Activated T-cell treated with anti-CD3 and anti-CD28 coated beads, Interleukin-2, amount 50 U/mL, for 4 hours (primary cell): ENCODE results near the gene CDH15. TPM values are rescaled to one million over a fixed set of nuclear protein-coding genes. Genes with fewer than 3 reads are reported as not detected.
A peak's percentile ranks its signal among the peaks of the same experiment; 100 is the strongest.
"Not testable (repeated sequence)": the region's sequence is repeated elsewhere in the genome, so short reads cannot be mapped to it uniquely, and the experiment has no call there.

Source experiments
- ATAC-seq, 2 donors: fragments of 200-7000 bp; cut with Tn5 transposase; one replicate each; pipeline ENCODE4 v1.10.0; 2021
- DNase-seq: peaks from one replicate; pipeline ENCODE4 v3.0.0-alpha.2; 2020
- H3K27me3 Mint-ChIP-seq: one replicate; pipeline ENCODE4 v1.8.0; 2021; ENCODE audit warnings: low read depth, mixed read lengths
- H3K36me3 Mint-ChIP-seq: one replicate; pipeline ENCODE4 v1.8.0; 2022; ENCODE audit warnings: mixed read lengths; ENCODE audit not compliant: insufficient read depth
- H3K4me1 Mint-ChIP-seq: one replicate; pipeline ENCODE4 v1.8.0; 2021; ENCODE audit warnings: low read depth, mixed read lengths
- H3K4me3 Mint-ChIP-seq: one replicate; pipeline ENCODE4 v1.8.0; 2021; ENCODE audit warnings: mild to moderate bottlenecking, moderate library complexity, mixed read lengths
- H3K9me3 Mint-ChIP-seq: one replicate; pipeline ENCODE4 v1.8.0; 2021; ENCODE audit warnings: mixed read lengths
- total RNA-seq, 3 donors: library from RNA; stranded (reverse); gene quantifications; one replicate each; pipeline ENCODE4 v1.2.1, GENCODE V29; 2021

Gene CDH15
- total RNA-seq, 3 donors from 2014 or later: not detected

DNA sequence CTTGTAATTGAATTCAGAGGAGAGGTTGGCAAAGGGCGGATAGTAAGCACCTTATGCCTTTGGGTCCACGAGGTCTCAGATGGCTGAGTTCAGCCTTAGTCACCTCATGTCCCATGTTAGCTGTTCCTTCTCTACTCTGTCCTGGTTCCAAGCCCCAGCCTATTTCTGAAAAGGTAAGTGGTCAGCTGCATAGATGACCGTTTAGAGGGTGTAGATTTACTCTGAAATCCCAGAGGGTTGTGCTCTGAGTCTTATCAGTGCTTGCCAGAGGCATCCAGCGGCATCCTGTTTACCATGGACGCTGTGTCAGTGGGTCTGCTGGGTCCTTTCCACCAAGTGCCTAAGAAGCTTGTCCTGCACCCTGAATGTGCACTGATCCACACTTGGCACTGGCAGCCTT, 47.8 kb downstream of the CDH15 start:
- ATAC-seq: no peak
- DNase-seq: no peak
- Mint-ChIP-seq H3K4me1 (peaks cover 21% of the 10 kb centered on the region), H3K4me3 (peak overlapping the region; percentile 63), H3K36me3 (peaks cover 15% of the 10 kb centered on the region), H3K27me3 (no peaks in the 10 kb centered on the region), H3K9me3 (no peaks in the 10 kb centered on the region)

DNA sequence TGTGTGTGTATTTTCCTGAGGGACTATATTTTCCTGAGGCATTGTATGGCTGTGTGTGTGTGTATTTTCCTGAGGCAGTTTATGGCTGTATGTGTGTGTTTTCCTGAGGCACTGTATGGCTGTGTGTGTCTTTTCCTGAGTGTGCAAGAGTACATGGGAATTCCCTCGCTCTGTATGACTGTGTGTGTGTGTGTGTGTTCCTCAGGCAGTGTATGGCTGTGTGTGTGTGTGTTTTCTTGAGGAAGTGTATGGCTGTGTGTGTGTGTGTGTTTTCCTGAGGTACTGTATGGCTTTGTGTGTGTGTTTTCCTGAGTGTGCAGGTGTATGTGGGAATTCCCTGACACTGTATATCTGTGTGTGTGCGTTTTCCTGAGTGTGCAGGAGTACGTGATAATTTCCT, 50.1 kb downstream of the CDH15 start:
- H3K4me3 Mint-ChIP-seq: no peak overlapping the region

DNA sequence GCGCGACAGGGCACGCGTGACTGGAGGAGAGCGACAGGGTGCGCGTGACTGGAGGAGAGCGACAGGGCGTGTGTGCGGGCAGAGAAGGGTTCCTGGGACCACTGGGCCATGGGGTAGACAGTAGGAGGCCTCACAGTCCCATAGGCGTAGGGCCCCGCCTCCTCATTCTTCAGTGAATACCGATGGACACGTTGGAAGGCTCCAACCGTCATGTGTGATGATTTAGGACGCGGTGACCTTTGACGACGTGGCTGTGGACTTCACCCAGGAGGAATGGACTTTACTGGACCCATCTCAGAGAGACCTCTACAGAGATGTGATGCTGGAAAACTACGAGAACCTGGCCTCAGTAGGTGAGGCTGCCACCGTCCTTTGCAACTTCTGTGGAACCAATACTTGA, 51.4 kb downstream of the CDH15 start:
- H3K36me3 Mint-ChIP-seq: peaks cover 41% of the 10 kb centered on the region
- H3K27me3 Mint-ChIP-seq: no peaks in the 10 kb centered on the region
- H3K4me3 Mint-ChIP-seq: no peak overlapping the region
- H3K9me3 Mint-ChIP-seq: peaks cover 3% of the 10 kb centered on the region
- no peak for ATAC-seq
- no peak for DNase-seq
- H3K4me1 Mint-ChIP-seq: peaks cover 9% of the 10 kb centered on the region

More for the DNA sequence above, 50.1 kb downstream of the CDH15 start:
- Mint-ChIP-seq H3K36me3 (peaks cover 28% of the 10 kb centered on the region), H3K27me3 (no peaks in the 10 kb centered on the region), H3K4me1 (peaks cover 12% of the 10 kb centered on the region), H3K9me3 (no peaks in the 10 kb centered on the region)
- ATAC-seq: no peak
- no peak for DNase-seq

DNA sequence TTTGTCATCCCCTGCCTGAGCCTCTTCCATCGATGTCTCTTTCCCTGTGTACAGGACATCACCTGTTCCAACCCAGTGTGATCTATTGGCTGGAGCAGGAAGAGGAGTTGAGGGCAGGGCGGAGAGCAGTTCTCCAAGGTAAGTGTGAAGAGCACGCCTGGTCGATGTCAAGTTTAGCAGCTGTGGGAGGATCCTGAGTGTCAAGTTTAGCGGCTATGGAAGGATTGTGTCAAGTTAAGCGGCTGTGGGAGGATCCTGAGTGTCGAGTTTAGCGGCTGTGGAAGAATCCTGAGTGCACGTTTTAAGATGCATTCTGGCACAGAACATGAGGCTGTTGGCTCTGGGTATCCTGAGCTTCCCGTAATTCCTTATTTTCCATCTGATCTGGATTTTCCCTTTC, 53.1 kb downstream of the CDH15 start:
- no peaks in the 10 kb centered on the region for H3K4me1 Mint-ChIP-seq

DNA sequence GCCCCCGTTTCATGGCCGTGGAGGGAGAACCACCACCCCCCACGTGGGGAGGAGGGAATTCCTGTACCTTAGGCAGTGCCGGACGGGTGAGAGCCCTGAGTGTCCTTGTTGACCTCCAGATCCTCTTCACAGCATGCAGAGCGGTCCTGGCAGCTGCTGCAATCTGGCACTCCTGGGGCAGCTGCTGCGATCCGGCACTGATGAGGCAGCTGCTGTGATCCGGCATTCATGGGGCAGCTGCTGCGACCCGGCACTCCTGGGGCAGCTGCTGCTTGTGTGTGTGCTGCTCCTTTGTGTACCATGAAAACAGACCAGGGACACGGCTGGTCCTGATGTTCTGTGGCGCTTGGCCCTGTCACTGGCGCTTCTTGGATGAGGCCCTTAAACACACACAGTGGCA, 58.7 kb downstream of the CDH15 start:
- H3K9me3 Mint-ChIP-seq: peaks cover 3% of the 10 kb centered on the region
- DNase-seq (no peak), ATAC-seq (no peak)
- no peaks in the 10 kb centered on the region for H3K4me1 Mint-ChIP-seq
- H3K27me3 Mint-ChIP-seq: no peaks in the 10 kb centered on the region
- H3K4me3 Mint-ChIP-seq: no peak overlapping the region
- H3K36me3 Mint-ChIP-seq: peaks cover 62% of the 10 kb centered on the region

More for the DNA sequence above, 53.1 kb downstream of the CDH15 start:
- H3K4me3 Mint-ChIP-seq: no peak overlapping the region
- peaks cover 53% of the 10 kb centered on the region for H3K36me3 Mint-ChIP-seq
- ATAC-seq (no peak), DNase-seq (no peak)
- H3K27me3 Mint-ChIP-seq: no peaks in the 10 kb centered on the region
- peaks cover 3% of the 10 kb centered on the region for H3K9me3 Mint-ChIP-seq

DNA sequence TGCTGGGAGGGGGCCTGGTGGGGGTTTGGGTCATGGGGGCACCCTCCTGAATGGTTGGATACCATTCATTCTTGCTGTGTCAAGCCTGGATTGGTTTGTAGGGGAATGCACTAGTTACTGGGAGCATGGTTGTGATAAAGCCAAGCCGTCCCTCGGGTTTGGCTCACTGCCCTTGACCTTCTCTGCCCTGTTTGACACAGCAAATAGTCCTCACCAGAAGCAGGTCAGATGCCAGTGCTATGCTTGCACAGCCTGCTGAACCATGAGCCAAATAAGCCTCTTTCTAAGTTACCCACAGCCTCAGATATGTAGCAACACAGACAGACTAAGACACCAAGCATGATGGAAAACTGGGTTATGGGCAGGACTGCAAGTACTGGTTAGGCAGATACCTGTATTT, 60.6 kb downstream of the CDH15 start:
- H3K4me3 Mint-ChIP-seq: no peak overlapping the region
- no peak for ATAC-seq
- no peak for DNase-seq
- no peaks in the 10 kb centered on the region for H3K27me3 Mint-ChIP-seq
- H3K4me1 Mint-ChIP-seq: no peaks in the 10 kb centered on the region
- peaks cover 49% of the 10 kb centered on the region for H3K36me3 Mint-ChIP-seq
- peaks cover 3% of the 10 kb centered on the region for H3K9me3 Mint-ChIP-seq

DNA sequence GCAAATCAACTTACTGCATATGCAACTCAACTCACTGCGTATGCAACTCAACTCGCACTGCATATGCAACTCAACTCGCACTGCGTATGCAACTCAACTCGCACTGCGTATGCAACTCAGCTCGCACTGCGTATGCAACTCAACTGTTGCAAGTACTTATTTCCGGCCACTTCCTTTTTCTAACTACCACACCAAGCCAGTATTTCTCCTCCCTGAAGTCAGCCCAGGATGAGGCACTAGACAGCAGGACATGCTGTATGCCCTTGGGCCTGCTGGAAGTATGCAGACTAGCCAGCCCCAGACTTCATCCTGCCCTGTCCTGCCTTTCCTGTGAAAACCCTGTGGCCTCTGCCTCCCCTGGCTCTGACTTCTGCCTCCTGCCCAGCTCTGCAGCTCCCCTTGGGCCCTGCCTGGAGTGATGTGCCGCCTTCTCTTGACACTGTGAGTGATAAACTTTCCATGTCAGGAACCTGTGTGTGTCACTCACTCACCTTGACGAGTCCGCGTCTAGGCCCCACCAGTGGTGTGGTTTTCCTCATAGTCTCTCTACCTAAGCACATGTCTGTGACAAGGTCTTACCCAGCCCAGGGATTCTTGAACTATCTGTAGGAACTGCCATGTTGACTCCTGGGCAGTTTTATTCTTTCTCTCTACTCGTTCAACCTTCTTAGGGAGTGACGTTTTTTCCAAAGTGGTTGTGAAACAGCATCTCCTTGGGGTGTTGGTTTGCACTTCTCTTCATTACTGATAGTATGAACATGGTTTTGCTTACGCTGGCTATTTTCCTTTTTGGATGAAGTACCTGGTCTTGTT, 62.3 kb downstream of the CDH15 start:
- H3K36me3 Mint-ChIP-seq: peaks cover 31% of the 10 kb centered on the region
- ATAC-seq (no peak), DNase-seq (no peak)
- no peaks in the 10 kb centered on the region for H3K27me3 Mint-ChIP-seq
- no peak overlapping the region for H3K4me3 Mint-ChIP-seq
- no peaks in the 10 kb centered on the region for H3K9me3 Mint-ChIP-seq
- no peaks in the 10 kb centered on the region for H3K4me1 Mint-ChIP-seq

DNA sequence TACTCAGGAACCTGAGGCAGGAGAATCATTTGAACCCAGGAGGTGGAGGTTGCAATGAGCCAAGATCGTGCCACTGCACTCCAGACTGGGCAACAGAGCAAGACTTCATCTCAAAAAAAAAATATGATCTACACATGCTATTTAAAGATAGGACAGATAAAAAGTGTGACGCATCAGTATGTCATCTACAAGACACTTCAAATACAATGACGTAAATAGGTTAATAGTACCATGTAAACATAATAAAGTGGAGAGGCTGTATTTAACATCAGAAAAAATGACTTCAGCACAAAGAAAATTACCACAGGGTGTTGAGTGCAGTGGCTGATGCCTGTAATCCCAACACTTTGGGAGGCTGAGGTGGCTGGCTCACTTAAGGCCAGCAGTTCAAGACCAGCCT, 66.2 kb downstream of the CDH15 start:
- no peak for ATAC-seq
- Mint-ChIP-seq H3K4me3 (no peak overlapping the region), H3K27me3 (no peaks in the 10 kb centered on the region), H3K36me3 (peaks cover 10% of the 10 kb centered on the region), H3K9me3 (no peaks in the 10 kb centered on the region), H3K4me1 (peaks cover 10% of the 10 kb centered on the region)
- no peak for DNase-seq

DNA sequence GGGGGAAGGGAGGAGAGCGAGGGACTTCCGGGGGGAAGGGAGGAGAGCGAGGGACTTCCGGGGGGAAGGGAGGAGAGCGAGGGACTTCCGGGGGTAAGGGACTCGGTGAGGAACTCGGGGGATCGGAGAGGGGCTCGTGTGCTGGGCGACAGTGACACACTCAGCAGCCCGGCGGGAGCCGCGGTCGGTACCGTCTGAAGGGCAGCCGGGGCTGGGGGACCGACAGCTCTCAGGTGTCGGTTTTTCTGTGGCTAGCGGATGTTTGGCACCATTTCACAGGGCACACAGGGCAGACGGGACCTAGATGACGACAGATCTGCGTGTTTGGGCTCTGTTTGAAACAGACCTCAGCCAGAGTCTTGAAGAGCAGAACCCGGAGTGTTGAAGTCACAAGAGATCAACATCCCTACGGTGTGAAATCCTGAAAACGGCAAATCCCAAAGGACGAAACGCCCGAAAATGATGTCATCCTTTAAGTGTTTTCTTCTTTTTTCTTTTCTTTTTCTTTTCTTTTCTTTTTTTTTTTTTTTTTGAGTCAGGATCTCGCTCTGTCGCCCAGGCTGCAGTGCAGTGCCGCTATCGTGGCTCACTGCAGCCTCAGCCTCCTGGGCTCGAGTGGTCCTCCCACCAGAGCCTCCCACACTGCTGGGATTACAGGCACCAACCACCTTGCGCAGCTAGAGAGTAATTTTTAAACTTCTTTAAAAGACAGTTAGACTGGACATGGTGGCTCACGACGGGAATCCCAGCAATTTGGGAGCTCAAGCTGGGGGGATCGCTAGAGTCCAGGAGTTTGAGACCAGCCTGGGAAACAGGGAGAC, 69.8 kb downstream of the CDH15 start:
- Mint-ChIP-seq H3K4me1 (peaks cover 21% of the 10 kb centered on the region), H3K36me3 (no peaks in the 10 kb centered on the region)
- peak; percentile 83 to 86 for ATAC-seq

DNA sequence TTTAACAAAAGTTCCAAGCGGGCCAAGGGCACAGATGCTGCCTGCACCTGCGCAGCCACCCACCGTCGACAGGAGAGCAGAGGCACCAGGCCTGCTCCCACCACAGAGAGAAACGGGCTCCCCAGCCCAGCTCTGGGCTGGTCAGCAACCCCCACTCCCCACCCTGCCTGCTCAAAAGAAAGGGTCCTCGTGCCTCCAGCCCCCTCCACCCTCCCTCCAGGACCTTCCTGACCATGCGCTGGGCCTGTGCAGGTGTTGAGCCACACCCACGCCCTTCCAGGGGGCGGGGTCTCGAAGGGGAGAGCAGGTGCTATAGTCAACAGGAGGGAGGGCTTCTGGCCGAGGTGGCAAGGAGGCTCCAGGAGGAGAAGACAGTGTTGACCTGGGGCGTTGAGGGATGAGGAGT, 71.2 kb downstream of the CDH15 start:
- H3K4me1 Mint-ChIP-seq: peaks cover 21% of the 10 kb centered on the region
- no peak for DNase-seq
- peak overlapping the region; percentile 46 for H3K4me3 Mint-ChIP-seq
- H3K9me3 Mint-ChIP-seq: no peaks in the 10 kb centered on the region
- H3K27me3 Mint-ChIP-seq: no peaks in the 10 kb centered on the region
- H3K36me3 Mint-ChIP-seq: no peaks in the 10 kb centered on the region
- ATAC-seq: no peak

More for the DNA sequence above, 69.8 kb downstream of the CDH15 start:
- Mint-ChIP-seq H3K4me3 (peak overlapping the region; percentile 95), H3K27me3 (no peaks in the 10 kb centered on the region), H3K9me3 (no peaks in the 10 kb centered on the region)
- DNase-seq: peak; percentile 65

DNA sequence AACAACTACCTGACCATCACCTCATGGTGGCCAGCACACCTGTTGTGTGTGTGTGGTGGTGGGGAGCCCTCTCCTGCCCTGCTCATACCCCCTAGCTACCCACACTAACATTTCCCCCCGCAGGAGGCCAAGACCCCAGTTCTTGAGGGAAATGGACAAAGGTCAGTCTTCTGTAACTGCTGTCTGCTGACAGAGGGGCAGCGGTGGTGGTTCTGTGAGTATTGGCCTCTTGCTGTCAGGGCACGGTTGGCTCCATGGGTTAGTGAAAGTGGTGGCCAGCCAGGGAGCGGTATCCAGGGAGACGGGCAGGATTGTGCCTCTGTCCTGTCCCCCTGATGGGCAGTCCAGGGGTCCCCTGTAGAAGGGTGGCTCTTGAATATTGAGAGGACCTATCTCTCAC, 72.1 kb downstream of the CDH15 start:
- Mint-ChIP-seq H3K4me1 (peaks cover 21% of the 10 kb centered on the region), H3K27me3 (no peaks in the 10 kb centered on the region), H3K4me3 (no peak overlapping the region), H3K36me3 (no peaks in the 10 kb centered on the region), H3K9me3 (no peaks in the 10 kb centered on the region)
- ATAC-seq (no peak), DNase-seq (no peak)

DNA sequence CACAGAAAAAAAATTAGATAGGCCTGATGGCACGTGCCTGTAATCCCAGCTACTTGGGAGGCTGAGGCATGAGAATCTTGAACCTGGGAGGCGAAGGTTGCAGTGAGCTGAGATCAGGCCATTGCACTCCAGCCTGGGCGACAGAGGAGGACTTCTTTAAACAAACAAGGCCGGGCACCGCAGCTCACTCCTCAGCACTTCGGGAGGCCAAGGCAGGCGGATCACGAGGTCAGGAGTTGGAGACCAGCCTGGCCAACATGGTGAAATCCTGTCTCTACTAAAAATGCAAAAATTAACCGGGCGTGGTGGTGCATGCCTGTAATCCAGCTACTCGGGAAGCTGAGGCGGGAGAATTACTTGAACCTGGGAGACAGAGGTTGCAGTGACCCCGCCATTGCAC, 72.7 kb downstream of the CDH15 start:
- H3K9me3 Mint-ChIP-seq, H3K36me3 Mint-ChIP-seq, H3K4me3 Mint-ChIP-seq, DNase-seq, ATAC-seq, H3K27me3 Mint-ChIP-seq: not testable (repeated sequence)
- peaks cover 21% of the 10 kb centered on the region for H3K4me1 Mint-ChIP-seq

DNA sequence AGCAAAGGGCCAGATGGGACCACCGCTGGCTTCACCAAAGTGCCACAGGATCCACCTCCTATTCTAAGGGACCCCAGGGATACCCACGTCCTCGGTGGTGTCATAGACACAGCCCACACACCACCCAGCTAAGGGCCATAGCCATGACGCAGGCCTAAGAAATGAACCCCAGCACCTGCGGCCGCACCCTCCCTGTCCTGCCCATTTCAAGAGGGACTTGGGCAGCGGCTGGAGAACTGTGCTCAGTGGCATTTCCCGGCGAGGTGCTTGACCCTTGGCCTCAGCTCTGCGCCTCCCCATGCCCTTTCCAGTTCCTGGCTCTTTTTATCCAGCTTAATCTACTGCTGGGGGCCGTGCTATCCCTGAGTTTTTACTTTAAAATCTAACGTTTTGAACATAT, 73.2 kb downstream of the CDH15 start:
- Mint-ChIP-seq H3K36me3 (no peaks in the 10 kb centered on the region), H3K9me3 (peaks cover under 1% of the 10 kb centered on the region), H3K27me3 (no peaks in the 10 kb centered on the region), H3K4me1 (peaks cover 20% of the 10 kb centered on the region), H3K4me3 (no peak overlapping the region)
- DNase-seq: no peak
- no peak for ATAC-seq
